Activated CD4-positive, alpha-beta T cell treated with anti-CD3 and anti-CD28 coated beads, Interleukin-2, amount 50 U/mL, for 48 hours (primary cell): ENCODE data around the gene SPON2.
"Not testable (repeated sequence)": the region's sequence is repeated elsewhere in the genome, so short reads cannot be mapped to it uniquely, and the experiment has no call there.

Source experiments
- DNase-seq, 2 experiments: peaks; one replicate each; pipeline ENCODE4 v3.0.0-alpha.2; 2020

Gene SPON2

DNA sequence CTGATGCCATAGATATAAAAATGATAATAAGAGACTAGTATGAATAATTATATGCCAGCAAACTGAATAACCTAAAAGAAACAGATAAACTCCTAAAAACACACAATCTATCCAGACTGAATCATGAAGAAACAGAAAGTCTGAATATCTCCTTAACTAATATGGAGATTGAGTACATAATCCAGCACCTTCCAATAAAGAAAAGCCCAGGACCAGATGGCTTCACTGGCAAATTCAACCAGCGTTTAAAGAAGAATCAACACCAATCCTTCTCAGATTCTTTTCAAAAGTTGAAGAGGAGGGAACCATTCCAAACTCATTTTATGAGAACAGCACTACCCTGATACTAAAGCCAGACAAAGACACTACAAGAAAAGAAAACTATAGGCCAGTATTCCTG, 32.5 kb downstream of the SPON2 start:
- no peak for DNase-seq

DNA sequence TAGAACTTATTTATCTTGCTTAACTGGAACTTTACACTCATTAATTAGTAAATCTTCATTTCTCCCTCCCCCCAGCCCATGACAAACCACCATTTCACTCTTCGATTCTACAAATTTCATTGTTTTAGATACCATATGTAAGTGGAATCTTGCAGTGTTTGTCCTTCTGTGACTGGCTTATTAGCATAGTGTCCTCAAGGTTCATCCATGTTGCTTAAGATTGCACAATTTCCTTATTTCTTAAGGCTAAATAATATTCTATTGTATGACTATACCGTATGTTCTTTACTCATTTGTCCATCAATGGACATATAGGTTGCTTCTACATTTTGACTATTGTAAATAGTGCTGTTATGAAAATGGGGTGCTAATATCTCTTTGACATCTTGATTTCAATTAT, 34.5 kb downstream of the SPON2 start:
- DNase-seq = no peak

- DNase-seq = no peak
These were observed 35.2 kb downstream of the SPON2 start for GRCh38 chr4:1137063-1137776.

DNA sequence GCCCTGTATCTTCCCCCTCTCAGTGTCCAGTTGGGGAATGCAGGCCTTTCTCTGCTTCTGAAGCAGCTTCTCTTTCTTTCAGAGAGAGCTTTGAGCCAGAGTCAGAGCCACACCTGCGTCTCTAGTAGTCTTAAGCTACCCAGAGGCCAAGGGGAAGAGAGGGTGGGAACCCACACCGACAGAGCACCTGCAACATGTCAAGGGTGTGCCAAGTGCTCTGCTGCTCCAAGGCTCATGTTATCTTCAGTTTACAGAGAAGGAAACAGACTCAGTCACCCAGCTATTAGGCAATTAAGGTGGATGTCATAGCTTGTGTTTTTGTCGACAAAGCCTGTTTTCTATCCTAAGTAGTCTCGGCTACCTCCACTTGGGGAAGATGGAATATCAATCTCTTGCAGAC, 36.3 kb downstream of the SPON2 start:
- DNase-seq = no peak

GRCh38 chr4:1133033-1133432, 39.4 kb downstream of the SPON2 start:
- DNase-seq = no peak

DNA sequence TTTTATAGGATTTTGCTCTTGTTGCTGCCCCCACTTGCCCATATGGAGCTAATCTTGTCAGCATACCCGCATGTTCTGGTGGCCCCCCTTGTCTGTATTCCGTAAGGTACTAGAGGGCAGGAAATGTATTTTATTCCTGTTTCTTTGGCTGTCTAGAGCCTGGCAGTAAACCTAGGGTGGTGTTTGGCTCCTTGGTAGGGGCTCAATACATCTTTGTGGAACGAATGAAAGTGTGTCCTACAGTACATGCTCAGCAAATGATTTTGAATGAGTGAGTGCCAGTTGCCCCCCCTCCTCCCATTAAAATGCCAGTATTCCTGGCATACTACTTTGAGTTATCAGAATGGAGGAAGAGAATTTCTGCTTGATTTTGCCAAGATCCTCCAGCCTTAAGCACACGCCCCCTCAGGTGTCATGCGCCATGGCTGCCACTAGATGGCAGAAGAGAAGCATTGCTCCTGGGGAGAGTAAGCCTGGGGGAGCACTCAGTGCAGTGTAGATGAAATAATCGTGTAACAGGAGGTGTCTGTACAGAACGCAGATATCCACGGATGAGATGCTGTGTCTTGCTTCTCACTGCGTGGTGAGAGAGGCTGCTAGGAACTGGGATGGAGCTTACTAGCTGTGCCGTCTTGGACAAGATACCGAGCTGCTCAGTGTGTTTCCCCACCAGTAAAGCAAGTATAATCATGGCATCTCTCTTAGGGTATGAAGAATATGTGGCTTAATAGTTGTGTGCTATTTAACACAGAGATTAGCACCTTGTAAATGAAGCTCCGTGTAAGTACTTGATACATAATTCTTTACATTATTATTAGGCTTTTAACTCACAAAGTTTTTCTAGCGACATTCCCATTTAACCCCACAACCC, 41.8 kb downstream of the SPON2 start:
- DNase-seq = peak; percentile 76 to 80

- DNase-seq = no peak
These were observed 45.9 kb downstream of the SPON2 start for GRCh38 chr4:1126506-1126905.

DNA sequence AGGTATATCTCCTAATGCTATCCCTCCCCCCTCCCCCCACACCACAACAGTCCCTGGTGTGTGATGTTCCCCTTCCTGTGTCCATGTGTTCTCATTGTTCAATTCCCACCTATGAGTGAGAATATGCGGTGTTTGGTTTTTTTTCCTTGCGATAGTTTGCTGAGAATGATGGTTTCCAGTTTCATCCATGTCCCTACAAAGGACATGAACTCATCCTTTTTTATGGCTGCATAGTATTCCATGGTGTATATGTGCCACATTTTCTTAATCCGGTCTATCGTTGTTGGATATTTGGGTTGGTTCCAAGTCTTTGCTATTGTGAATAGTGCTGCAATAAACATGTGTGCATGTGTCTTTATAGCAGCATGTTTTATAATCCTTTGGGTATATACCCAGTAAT, 46.9 kb downstream of the SPON2 start:
- DNase-seq = not testable (repeated sequence)

DNA sequence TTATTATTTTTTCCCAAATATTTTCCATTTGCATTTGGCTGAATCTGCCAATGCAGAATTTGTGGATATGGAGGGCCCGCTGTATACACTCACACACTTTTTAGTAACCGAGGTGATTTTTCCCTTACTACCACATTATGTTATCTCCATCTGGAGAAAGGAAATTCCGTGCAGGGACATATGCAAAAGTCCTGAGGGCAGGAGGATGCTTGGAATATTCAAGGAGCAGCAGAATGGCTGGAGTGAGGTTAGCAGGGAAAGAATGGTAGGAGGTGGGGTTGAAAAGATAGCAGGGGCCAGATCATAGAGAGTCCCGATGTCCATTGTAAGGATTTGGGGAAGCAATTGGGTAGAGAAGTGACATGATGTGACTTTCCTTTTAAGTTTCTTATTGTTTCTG, 47.6 kb downstream of the SPON2 start:
- no peak for DNase-seq

DNA sequence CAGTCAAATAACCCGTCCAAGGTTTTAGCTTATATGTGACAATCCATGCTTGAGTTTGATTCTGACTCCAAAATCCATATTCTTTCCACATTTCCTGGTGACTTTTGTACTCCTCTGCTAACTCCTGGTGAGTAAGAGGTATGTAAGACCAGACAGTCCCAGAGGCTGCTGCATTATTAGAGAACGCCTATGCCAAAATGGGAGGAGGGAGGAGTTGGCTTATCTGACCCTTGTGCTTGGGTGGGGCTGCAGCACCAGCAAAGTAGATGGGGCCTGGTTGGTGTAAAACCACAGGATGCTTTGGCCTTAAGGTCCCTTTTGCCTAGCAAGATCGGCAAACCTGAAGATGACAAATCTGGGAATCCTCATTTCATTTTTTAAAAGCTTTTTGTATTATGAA, 49.9 kb downstream of the SPON2 start:
- no peak for DNase-seq
